Measurements from ENCODE around the gene CEP131.

CEP131 gene

DNA sequence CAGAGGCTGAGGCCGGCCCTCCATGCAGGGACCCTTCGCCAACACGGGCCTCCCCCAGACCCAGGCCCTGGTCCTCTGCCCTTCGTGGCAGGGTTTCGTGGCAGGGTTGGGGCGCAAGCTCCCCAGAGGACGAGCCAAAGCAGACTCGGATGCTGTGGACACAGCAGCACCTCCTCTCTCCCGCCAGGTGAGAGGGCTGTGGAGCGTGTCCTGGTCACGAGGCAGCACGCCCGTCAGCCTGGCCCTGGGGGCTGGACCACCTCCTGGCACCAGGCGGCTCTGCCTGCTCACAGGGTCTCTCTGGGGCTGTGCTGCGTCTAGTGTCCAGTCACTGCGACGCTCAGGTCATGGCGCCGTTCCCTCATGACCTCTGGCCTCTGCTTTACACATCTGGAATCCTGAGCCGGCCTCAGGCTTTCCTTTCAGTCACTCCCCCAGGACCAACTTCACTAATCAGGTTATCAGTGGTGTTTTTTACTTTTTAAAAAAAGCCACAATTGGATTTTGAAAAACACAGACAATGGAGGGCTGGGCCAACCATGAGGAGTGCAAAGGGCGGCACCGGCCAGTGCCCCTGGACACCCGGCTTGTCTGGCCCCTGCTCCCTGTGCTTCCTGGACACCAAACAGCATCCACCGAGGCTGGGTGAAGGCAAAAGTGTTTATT lies 21.7 kb upstream of the CEP131 start:
- Histone ChIP-seq H3K27me3 (ENCODE audit: low read depth, low read length) (no peaks in the 10 kb centered on the region), H3K9me3 (ENCODE audit: control insufficient read depth in 1 of 2, low read length in 2 of 2) (no peaks in the 10 kb centered on the region), H3K27ac (ENCODE audit: low read length) (no peak overlapping the region), H3K4me3 (ENCODE audit: low read depth in 1 of 2, low read length in 2 of 2) (no peak overlapping the region), H3K4me1 (ENCODE audit: control insufficient read depth in 1 of 2, insufficient read depth in 2 of 2, low read length in 2 of 2) (peaks cover 5 to 25% of the 10 kb centered on the region in 2 donors), H3K36me3 (ENCODE audit: control insufficient read depth in 1 of 2, insufficient read depth in 2 of 2, low read length in 2 of 2) (peaks cover 0 to 8% of the 10 kb centered on the region in 2 donors)

DNA sequence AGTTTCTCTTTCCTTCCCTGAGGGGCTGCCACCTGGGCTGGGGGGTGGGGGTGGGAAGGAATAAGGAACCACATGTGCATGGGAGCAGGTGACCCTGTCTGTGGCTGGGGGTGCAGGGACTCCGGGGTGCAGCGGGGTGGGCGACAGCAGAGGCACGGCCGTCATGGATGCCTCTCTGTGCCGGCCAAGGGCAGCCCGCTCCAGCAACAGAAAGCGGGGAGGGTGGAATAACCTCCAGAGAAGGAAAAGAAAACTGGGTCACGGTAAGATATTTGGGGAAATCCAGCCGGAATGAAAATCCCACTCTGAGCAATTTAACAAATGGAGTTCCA lies 20.5 kb upstream of the CEP131 start:
- no peak overlapping the region for H3K27ac ChIP-seq (ENCODE audit: low read length)
- no peaks in the 10 kb centered on the region for H3K27me3 ChIP-seq (ENCODE audit: low read depth, low read length)
- peaks cover 5 to 27% of the 10 kb centered on the region in 2 donors for H3K4me1 ChIP-seq (ENCODE audit: control insufficient read depth in 1 of 2, insufficient read depth in 2 of 2, low read length in 2 of 2)
- peaks cover 0 to 6% of the 10 kb centered on the region in 2 donors for H3K36me3 ChIP-seq (ENCODE audit: control insufficient read depth in 1 of 2, insufficient read depth in 2 of 2, low read length in 2 of 2)
- H3K4me3 ChIP-seq (ENCODE audit: low read depth in 1 of 2, low read length in 2 of 2), result no peak overlapping the region
- H3K9me3 ChIP-seq (ENCODE audit: control insufficient read depth in 1 of 2, low read length in 2 of 2), result no peaks in the 10 kb centered on the region

DNA sequence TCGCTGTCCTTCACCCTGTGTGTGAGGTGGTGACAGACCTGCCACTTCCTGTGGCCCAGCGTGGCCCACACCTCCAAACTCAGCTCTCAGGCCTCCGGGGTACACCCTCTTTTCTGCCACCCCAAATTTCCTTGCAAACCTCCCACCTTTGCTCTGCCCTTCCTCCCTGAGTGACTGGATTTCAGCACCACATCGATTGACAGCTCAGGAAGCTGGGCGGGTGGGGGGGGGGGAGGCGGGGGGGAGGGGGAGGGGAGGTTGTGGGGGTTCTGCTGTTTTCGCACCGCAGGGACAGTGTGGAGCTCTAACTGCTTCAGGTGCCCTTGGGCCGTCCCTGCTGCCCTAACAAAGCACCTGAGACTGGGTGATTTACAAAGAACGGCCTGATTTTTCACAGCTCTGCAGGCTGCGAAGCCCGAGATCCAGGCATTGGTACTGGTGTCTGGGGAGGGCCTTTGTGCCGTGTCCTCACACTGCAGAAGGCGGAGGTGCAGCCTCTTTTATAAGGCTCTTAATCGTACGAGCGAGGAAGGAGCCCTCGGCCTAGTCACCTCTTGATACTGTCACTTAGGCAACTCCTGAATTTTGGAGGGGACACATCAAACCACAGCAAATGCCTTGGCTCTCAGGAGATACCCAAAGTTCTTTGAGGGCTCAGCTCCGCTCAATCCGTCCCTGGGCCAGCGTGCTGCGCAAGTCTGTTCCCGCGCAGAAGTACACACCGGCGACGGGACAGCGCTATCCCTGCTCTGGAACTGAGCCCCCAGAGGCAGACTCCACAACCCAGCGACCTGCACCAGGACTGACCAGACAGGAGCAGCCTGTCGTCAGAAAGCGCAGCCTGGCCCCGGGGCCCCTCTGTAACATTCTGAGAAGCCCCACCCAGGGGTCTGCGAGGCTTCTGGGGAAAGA lies 19.9 kb upstream of the CEP131 start:
- peaks cover 0 to 6% of the 10 kb centered on the region in 2 donors for H3K36me3 ChIP-seq (ENCODE audit: control insufficient read depth in 1 of 2, insufficient read depth in 2 of 2, low read length in 2 of 2)
- no peak overlapping the region for H3K4me3 ChIP-seq (ENCODE audit: low read depth in 1 of 2, low read length in 2 of 2)
- H3K9me3 ChIP-seq (ENCODE audit: control insufficient read depth in 1 of 2, low read length in 2 of 2), result no peaks in the 10 kb centered on the region
- H3K27ac ChIP-seq (ENCODE audit: low read length), result no peak overlapping the region
- peaks cover 11 to 33% of the 10 kb centered on the region in 2 donors for H3K4me1 ChIP-seq (ENCODE audit: control insufficient read depth in 1 of 2, insufficient read depth in 2 of 2, low read length in 2 of 2)
- no peaks in the 10 kb centered on the region for H3K27me3 ChIP-seq (ENCODE audit: low read depth, low read length)

DNA sequence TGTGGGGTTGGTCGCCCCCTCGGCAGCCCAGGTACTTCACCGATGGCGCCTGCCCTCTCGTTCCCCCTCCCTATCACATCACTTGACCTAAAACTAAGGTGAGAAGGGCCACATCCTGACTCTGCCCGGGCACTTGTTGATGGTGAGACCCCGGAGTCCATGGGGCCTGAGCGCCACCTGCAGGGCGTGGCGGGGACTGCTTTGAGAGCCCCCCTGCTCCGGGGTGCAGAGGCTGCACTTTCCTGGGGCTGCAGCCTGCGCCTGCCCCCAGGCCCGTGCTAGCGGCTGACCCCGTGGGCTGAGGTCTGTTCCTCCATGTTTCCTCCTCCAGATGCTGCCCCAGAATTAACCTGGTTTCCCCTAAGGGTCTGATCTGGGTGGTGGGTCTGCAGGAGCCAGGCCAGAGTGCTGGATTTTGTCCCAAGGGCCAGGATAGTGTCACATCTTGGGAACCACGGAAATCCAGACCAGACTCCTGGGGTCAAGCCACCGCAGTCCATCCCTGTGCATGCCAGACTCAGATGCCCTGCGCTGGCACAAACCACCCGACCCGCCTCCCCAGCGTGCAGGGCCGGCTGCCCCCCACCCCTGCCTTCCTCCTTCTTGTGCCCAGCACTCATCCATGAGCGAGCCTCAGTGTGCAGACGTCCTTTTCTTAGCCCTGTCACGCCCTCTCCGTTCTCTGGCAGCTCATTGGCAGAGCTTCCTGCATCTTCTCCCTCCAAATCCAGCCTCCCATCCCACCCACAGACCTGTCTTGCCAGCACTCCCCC lies 19.1 kb upstream of the CEP131 start:
- Histone ChIP-seq H3K27me3 (ENCODE audit: low read depth, low read length) (no peaks in the 10 kb centered on the region), H3K4me1 (ENCODE audit: control insufficient read depth in 1 of 2, insufficient read depth in 2 of 2, low read length in 2 of 2) (peaks cover 14 to 41% of the 10 kb centered on the region in 2 donors), H3K4me3 (ENCODE audit: low read depth in 1 of 2, low read length in 2 of 2) (no peak overlapping the region), H3K36me3 (ENCODE audit: control insufficient read depth in 1 of 2, insufficient read depth in 2 of 2, low read length in 2 of 2) (peaks cover 0 to 6% of the 10 kb centered on the region in 2 donors), H3K9me3 (ENCODE audit: control insufficient read depth in 1 of 2, low read length in 2 of 2) (no peaks in the 10 kb centered on the region), H3K27ac (ENCODE audit: low read length) (no peak overlapping the region)

DNA sequence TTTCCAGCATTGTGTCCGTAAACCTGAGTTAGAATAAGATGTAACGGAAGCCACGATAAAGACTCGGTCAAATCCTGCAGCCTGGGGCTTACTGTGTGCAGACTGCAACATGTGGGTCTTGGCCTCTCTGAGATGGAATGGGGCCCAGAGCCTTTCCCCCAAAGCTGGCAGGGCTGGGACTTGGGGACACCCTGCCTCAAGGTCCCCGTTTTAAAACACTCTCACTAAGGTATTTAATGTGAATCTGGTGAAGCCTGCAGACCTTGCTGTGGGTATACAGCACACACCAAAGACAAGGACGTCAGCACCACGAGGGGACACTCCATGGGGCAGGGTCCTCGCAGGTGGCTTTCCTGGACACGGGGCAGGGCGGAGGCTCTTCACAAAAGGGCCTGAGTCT lies 18.4 kb upstream of the CEP131 start:
- Histone ChIP-seq H3K4me1 (ENCODE audit: control insufficient read depth in 1 of 2, insufficient read depth in 2 of 2, low read length in 2 of 2) (peaks cover 14 to 47% of the 10 kb centered on the region in 2 donors), H3K4me3 (ENCODE audit: low read depth in 1 of 2, low read length in 2 of 2) (no peak overlapping the region), H3K27ac (ENCODE audit: low read length) (no peak overlapping the region), H3K27me3 (ENCODE audit: low read depth, low read length) (no peaks in the 10 kb centered on the region), H3K36me3 (ENCODE audit: control insufficient read depth in 1 of 2, insufficient read depth in 2 of 2, low read length in 2 of 2) (peaks cover 0 to 9% of the 10 kb centered on the region in 2 donors), H3K9me3 (ENCODE audit: control insufficient read depth in 1 of 2, low read length in 2 of 2) (no peaks in the 10 kb centered on the region)

DNA sequence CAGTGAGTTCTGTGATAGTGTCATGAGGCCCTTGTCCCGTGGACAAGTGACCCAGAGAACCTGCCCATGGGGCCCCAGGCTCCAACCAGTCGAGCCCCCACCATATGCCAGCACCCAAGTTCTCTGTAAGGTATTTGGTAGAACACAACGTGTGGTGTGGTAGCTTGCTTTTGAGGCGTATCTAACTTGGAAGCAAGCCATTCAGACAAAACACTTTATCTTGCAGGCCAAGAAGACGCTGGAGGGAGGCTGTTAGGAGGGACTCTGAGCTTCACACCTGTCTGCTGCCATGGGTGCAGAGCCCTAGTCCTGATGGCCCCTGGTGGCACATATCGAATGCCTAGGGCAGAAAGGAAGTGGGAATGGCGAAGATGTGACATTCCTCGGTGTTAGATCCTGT lies 18.0 kb upstream of the CEP131 start:
- no peak overlapping the region for H3K4me3 ChIP-seq (ENCODE audit: low read depth in 1 of 2, low read length in 2 of 2)
- H3K36me3 ChIP-seq (ENCODE audit: control insufficient read depth in 1 of 2, insufficient read depth in 2 of 2, low read length in 2 of 2), result peaks cover 0 to 14% of the 10 kb centered on the region in 2 donors
- no peaks in the 10 kb centered on the region for H3K9me3 ChIP-seq (ENCODE audit: control insufficient read depth in 1 of 2, low read length in 2 of 2)
- no peaks in the 10 kb centered on the region for H3K27me3 ChIP-seq (ENCODE audit: low read depth, low read length)
- H3K4me1 ChIP-seq (ENCODE audit: control insufficient read depth in 1 of 2, insufficient read depth in 2 of 2, low read length in 2 of 2), result peaks cover 14 to 50% of the 10 kb centered on the region in 2 donors
- no peak overlapping the region for H3K27ac ChIP-seq (ENCODE audit: low read length)

DNA sequence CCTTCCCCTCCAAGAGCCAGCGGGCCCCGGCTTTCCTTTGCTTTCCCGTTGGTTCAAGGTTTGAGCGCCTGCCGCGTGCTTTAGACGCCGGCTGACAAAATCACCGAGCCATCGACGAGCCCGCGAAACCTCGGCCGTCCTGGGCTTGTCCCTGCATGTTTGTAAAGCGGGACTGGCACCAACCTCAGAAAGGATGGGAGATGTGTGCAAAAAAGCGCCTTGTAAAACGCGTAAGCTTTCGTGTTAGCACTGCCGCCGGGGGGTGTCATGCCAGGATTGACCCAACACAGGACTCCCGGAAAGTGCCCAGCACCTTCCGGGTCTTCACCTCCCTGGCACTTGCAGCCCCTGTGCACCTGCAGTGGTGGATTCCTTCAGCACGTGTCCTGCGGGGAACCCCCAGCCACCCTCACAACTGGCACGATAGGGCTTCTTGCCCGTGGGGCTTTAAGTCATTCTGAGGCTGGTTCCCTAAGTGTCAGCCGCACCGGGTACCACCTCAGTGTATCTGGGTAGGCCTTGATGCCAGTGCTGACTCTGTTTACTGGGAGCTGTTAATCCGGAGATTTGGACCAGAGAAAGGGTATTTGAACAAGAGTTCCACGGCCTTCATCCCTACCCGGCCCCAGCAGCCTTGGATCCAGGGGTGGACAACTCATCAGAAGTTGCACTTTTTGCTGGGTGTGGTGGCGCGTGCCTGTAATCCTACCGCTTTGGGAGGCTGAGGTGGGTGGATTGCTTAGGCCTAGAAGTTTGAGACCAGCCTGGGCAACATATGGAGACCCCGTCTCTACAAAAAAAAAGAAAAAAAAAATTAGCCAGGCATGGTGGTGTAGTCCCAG lies 17.2 kb upstream of the CEP131 start:
- Histone ChIP-seq H3K27me3 (ENCODE audit: low read depth, low read length) (no peaks in the 10 kb centered on the region), H3K27ac (ENCODE audit: low read length) (peak overlapping the region; percentile 21), H3K4me3 (ENCODE audit: low read depth in 1 of 2, low read length in 2 of 2) (peak overlapping the region; percentile 79 to 100), H3K36me3 (ENCODE audit: control insufficient read depth in 1 of 2, insufficient read depth in 2 of 2, low read length in 2 of 2) (peaks cover 0 to 15% of the 10 kb centered on the region in 2 donors), H3K9me3 (ENCODE audit: control insufficient read depth in 1 of 2, low read length in 2 of 2) (no peaks in the 10 kb centered on the region), H3K4me1 (ENCODE audit: control insufficient read depth in 1 of 2, insufficient read depth in 2 of 2, low read length in 2 of 2) (peaks cover 14 to 50% of the 10 kb centered on the region in 2 donors)

DNA sequence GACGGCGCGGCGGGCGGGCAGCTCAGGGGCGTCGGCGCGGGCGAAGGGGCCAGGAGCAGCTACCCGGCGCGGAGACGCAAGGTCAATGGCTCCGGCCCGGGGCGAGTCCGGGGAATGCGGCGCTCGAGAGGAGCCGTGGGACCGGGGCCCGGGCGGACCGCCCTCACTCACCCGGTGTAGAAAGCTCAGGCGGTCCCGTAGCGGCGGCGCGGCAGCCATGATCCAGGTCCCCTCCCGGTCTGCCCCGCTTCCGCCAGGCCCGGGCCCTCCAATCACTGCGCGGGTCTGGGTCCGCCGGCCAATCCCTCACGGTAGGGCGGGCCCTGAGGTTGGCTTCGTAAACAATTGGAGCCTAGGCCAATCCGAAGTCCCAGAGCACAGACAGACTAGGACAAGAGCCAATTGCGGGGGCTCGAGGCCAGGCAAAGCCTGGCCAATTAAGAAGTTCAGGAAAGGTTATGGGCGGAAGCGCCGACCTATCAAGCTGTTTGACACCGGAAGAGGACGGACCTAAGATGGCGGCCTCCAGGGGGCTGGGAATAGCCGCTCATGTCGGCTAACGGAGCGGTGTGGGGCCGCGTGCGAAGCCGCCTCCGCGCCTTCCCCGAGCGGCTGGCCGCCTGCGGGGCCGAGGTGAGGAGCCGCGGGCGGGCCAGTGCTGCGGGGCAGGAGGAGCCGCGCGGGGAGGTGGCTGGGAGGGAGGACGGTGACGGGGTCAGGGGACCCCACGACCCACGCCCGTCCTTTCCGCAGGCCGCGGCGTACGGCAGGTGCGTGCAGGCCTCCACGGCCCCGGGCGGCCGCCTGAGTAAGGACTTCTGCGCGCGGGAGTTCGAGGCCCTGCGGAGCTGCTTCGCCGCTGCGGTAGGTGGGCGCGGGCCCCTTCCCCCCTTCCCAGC lies 16.3 kb upstream of the CEP131 start, which contains the start of the genes NDUFAF8 and TEPSIN:
NDUFAF8 (plus strand) TSS at position 504 of the 899 bp plus-strand sequence; CDS start at position 550, 46 bp downstream.
TEPSIN (minus strand) TSS at position 241 of the 899 bp plus-strand sequence; CDS start at position 219, 22 bp downstream.
- H3K4me1 ChIP-seq (ENCODE audit: control insufficient read depth in 1 of 2, insufficient read depth in 2 of 2, low read length in 2 of 2), result peaks cover 14 to 50% of the 10 kb centered on the region in 2 donors
- H3K36me3 ChIP-seq (ENCODE audit: control insufficient read depth in 1 of 2, insufficient read depth in 2 of 2, low read length in 2 of 2), result peaks cover 0 to 15% of the 10 kb centered on the region in 2 donors
- peak within 1 kb of the TSS; percentile 21 for H3K27ac ChIP-seq (ENCODE audit: low read length)
- no peaks in the 10 kb centered on the region for H3K9me3 ChIP-seq (ENCODE audit: control insufficient read depth in 1 of 2, low read length in 2 of 2)
- H3K4me3 ChIP-seq (ENCODE audit: low read depth in 1 of 2, low read length in 2 of 2), result peak within 1 kb of the TSS; percentile 87 to 100
- no peaks in the 10 kb centered on the region for H3K27me3 ChIP-seq (ENCODE audit: low read depth, low read length)

DNA sequence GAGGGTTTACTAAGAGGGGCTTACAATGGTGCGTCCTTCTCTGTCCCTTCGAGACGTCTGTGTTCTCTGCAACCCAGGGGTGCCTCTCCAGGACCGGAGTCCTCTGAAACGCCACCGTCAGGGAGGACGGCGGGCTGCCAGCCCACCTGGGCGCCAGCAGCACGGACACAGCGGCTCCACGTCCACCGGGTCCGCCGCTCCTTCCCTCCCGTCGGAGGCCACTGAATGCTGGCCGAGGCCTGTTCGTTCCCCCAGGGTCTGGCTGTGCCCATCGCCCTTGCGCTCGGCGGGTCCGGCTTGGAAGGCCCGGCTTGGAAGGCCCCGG lies 15.7 kb upstream of the CEP131 start:
- Histone ChIP-seq H3K4me1 (ENCODE audit: control insufficient read depth in 1 of 2, insufficient read depth in 2 of 2, low read length in 2 of 2) (peaks cover 14 to 50% of the 10 kb centered on the region in 2 donors), H3K36me3 (ENCODE audit: control insufficient read depth in 1 of 2, insufficient read depth in 2 of 2, low read length in 2 of 2) (peaks cover 3 to 21% of the 10 kb centered on the region in 2 donors), H3K27ac (ENCODE audit: low read length) (no peak overlapping the region), H3K9me3 (ENCODE audit: control insufficient read depth in 1 of 2, low read length in 2 of 2) (no peaks in the 10 kb centered on the region), H3K27me3 (ENCODE audit: low read depth, low read length) (no peaks in the 10 kb centered on the region), H3K4me3 (ENCODE audit: low read depth in 1 of 2, low read length in 2 of 2) (peak overlapping the region; percentile 87 to 100)

All from muscle layer of duodenum (tissue), 2 donors.